Activated B cell treated with CpG ODN at 0.5 μM for 24 hours (primary cell): ENCODE data around the gene ARL6IP6. TPM values are rescaled to one million over a fixed set of nuclear protein-coding genes. Genes with fewer than 3 reads are reported as not detected.

Source experiments
- ATAC-seq: fragments of 200-7000 bp; cut with Tn5 transposase; one replicate; pipeline ENCODE4 v1.10.0; 2021; ENCODE audit warnings: low read depth, mild to moderate bottlenecking, moderate library complexity
- CTCF ChIA-PET: fragments of 350-600 bp; sonication (Branson Sonifier 250); formaldehyde crosslinking; loops from one replicate; lab custom pipeline; 2021; ENCODE audit warnings: antibody characterized with exemption; lab: Charles Lee
- POLR2A ChIA-PET: fragments of 350-600 bp; sonication (Branson Sonifier 250); formaldehyde crosslinking; loops from one replicate; lab custom pipeline; 2021; ENCODE audit warnings: antibody characterized with exemption; lab: Charles Lee
- DNase-seq: peaks from one replicate; pipeline ENCODE4 v3.0.0; 2022
- H3K27ac Mint-ChIP-seq: one replicate; pipeline ENCODE4 v1.8.0; 2020; ENCODE audit warnings: mixed read lengths
- H3K27me3 Mint-ChIP-seq: one replicate; pipeline ENCODE4 v1.8.0; 2021; ENCODE audit warnings: mixed read lengths
- H3K36me3 Mint-ChIP-seq: one replicate; pipeline ENCODE4 v1.8.0; 2021; ENCODE audit warnings: low read depth, mixed read lengths
- H3K4me1 Mint-ChIP-seq: one replicate; pipeline ENCODE4 v1.8.0; 2021; ENCODE audit warnings: mixed read lengths
- H3K4me3 Mint-ChIP-seq: one replicate; pipeline ENCODE4 v1.8.0; 2020; ENCODE audit warnings: mild to moderate bottlenecking, mixed read lengths
- H3K9me3 Mint-ChIP-seq: one replicate; pipeline ENCODE4 v1.8.0; 2020; ENCODE audit warnings: mixed read lengths
- intact Hi-C: fragments of 100-400 bp; cut with micrococcal nuclease; formaldehyde crosslinking; loops from one replicate; pipeline ENCODE4 v1.15.1; 2024
- total RNA-seq: library from RNA; stranded (reverse); gene quantifications from 2 replicates; pipeline ENCODE4 v1.2.3, GENCODE V29; 2022
- TF ChIP-seq, protein P1 (sequence below): fragments of 200-600 bp; IDR thresholded peaks from one replicate; pipeline ENCODE4 v1.8.0; 2022; ENCODE audit warnings: antibody characterized with exemption, mild to moderate bottlenecking

The ARL6IP6 gene
- total RNA-seq, 1 donor from 2014 or later, result 13.4 TPM

DNA sequence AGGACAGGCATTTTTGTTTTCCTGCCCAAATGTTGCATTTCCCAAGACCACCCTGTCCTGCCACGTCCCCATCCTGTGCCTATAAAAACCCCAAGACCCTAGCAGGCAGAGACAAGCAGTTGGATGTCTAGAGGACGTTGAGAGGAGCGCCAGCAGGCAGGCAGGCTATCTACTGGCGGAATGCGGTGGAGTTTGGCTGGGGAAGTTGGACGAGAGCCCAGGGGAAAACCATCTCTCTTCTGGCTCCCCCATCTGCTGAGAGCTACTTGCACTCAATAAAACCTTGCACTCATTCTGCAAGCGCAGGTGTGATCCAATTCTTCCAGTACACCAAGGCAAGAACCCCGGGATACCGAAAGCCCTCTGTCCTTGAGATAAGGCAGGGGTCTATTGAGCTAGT is 72.5 kb downstream of the ARL6IP6 start:
- Mint-ChIP-seq H3K4me3 (no peak overlapping the region), H3K36me3 (no peaks in the 10 kb centered on the region), H3K27me3 (peaks cover 6% of the 10 kb centered on the region), H3K9me3 (peaks cover 5% of the 10 kb centered on the region), H3K4me1 (no peaks in the 10 kb centered on the region), H3K27ac (no peak overlapping the region)
- ChIA-PET POLR2A (no interaction called here), CTCF (no interaction called here)
- ATAC-seq (no peak), DNase-seq (no peak)
- intact Hi-C loops, result no loop called here
- TF ChIP-seq, protein P1, sequence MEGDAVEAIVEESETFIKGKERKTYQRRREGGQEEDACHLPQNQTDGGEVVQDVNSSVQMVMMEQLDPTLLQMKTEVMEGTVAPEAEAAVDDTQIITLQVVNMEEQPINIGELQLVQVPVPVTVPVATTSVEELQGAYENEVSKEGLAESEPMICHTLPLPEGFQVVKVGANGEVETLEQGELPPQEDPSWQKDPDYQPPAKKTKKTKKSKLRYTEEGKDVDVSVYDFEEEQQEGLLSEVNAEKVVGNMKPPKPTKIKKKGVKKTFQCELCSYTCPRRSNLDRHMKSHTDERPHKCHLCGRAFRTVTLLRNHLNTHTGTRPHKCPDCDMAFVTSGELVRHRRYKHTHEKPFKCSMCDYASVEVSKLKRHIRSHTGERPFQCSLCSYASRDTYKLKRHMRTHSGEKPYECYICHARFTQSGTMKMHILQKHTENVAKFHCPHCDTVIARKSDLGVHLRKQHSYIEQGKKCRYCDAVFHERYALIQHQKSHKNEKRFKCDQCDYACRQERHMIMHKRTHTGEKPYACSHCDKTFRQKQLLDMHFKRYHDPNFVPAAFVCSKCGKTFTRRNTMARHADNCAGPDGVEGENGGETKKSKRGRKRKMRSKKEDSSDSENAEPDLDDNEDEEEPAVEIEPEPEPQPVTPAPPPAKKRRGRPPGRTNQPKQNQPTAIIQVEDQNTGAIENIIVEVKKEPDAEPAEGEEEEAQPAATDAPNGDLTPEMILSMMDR, result no peak

DNA sequence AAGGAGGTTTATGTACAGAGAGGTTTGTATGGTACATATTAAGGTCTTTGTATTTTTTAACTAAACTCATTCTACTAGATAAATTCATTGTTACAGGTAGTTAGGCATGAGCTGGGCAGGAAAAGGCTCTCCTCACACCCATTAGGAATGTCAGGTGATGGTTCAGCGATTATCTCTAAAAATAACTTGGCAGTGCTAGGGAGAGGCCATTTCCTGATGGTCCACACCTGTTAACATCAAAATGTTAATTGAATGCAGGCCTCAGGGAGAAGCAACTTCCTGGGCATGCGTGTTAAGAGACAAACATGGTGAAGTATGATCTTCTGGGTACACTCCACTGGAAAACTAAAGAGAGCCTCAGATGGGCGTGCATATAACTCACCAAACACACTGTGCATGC is 73.6 kb downstream of the ARL6IP6 start:
- intact Hi-C loops, result no loop called here
- ChIA-PET CTCF (no interaction called here), POLR2A (no interaction called here)
- TF ChIP-seq, protein P1, result no peak
- Mint-ChIP-seq H3K27me3 (peaks cover 2% of the 10 kb centered on the region), H3K4me1 (no peaks in the 10 kb centered on the region), H3K27ac (no peak overlapping the region), H3K4me3 (no peak overlapping the region), H3K36me3 (no peaks in the 10 kb centered on the region), H3K9me3 (no peaks in the 10 kb centered on the region)
- DNase-seq (no peak), ATAC-seq (no peak)

DNA sequence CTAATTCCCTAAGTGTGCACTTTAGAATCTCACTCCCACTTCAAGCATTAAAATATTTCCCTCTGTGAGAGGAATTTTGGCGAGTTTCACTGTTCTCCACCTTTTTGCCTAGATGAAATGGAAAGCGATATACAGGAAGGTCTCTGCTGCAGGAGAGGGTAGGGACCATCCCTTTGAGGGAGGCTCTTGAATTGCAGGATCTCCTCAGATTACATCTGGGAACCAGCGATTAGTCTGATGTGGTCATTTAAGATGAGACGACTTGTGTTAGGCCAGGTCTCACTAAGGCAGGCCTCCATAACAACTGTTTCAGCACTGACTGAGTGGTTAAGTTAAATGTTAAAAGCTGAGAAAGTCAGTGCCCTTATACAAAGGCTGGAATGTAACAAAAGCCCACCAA is 74.6 kb downstream of the ARL6IP6 start:
- CTCF ChIA-PET, result no interaction called here
- H3K36me3 Mint-ChIP-seq, result no peaks in the 10 kb centered on the region
- no peak overlapping the region for H3K4me3 Mint-ChIP-seq
- TF ChIP-seq, protein P1, result no peak
- H3K27me3 Mint-ChIP-seq, result no peaks in the 10 kb centered on the region
- no peaks in the 10 kb centered on the region for H3K4me1 Mint-ChIP-seq
- ATAC-seq, result no peak
- H3K27ac Mint-ChIP-seq, result no peak overlapping the region
- POLR2A ChIA-PET, result no interaction called here
- intact Hi-C loops, result no loop called here
- DNase-seq, result no peak
- no peaks in the 10 kb centered on the region for H3K9me3 Mint-ChIP-seq

DNA sequence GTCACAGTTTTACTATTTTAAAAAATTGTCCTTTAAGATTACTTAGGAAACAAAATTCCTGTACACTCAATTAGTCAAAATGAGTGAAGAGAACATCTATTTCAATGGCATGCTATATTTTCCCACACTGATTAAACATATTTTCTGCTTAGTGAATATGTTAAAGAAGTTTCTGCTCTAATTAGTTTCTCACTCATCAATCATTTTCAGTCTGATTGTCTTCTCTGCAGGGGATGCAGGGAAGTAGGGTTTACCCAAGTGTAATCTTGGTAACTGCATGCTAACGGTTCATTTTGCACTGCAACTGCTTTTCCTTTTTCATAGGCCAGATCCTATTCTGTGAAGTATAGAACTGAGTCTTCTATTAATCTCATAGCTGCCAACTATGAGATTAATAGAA is 78.5 kb downstream of the ARL6IP6 start:
- ATAC-seq, result no peak
- TF ChIP-seq, protein P1, result no peak
- peaks cover 4% of the 10 kb centered on the region for H3K27me3 Mint-ChIP-seq
- H3K27ac Mint-ChIP-seq, result no peak overlapping the region
- ChIA-PET POLR2A (no interaction called here), CTCF (no interaction called here)
- H3K9me3 Mint-ChIP-seq, result no peaks in the 10 kb centered on the region
- H3K4me3 Mint-ChIP-seq, result no peak overlapping the region
- intact Hi-C loops, result no loop called here
- no peaks in the 10 kb centered on the region for H3K36me3 Mint-ChIP-seq
- DNase-seq, result no peak
- no peaks in the 10 kb centered on the region for H3K4me1 Mint-ChIP-seq

DNA sequence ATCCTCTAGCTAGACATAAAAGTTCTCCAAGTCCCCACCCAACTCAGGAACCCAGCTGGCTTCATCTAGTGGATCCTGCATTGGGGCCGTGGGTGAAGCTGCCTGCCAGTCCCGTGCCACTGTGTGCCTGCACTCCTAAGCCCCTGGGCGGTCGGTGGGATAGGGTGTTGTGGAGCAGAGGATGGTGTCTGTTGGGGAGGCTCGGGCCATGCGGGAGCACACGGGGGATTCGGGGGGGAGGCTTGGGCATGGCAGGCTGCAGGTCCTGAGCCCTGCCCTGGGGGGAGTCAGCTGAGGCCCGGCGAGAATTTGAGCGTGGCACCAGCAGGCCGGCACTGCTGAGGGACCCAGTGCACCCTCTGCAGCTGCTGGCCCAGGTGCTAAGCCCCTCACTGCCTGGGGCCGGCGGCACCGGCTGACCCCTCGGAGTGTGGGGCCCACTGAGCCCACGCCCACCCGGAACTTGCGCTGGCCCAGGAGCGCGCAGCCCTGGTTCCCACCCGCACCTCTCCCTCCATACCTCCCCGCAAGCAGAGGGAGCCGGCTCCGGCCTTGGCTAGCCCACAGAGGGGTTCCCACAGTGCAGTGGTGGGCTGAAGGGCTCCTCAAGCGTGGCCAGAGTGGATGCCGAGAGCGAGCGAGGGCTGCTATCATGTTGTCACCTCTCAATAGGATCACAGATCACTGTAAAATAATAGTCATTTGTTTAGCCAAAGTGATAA is 86.4 kb downstream of the ARL6IP6 start:
- intact Hi-C loops, result no loop called here
- Mint-ChIP-seq H3K9me3 (no peaks in the 10 kb centered on the region), H3K4me3 (no peak overlapping the region), H3K4me1 (no peaks in the 10 kb centered on the region), H3K27ac (no peak overlapping the region), H3K27me3 (no peaks in the 10 kb centered on the region), H3K36me3 (no peaks in the 10 kb centered on the region)
- DNase-seq, result no peak
- TF ChIP-seq, protein P1, result no peak
- POLR2A ChIA-PET, result no interaction called here
- no peak for ATAC-seq
- CTCF ChIA-PET, result no interaction called here
